ENCODE measurements around the gene SCNN1B.
A peak's percentile ranks its signal among the peaks of the same experiment; 100 is the strongest.

SCNN1B gene

GRCh38 chr16:23406024-23406423 lies 103.9 kb downstream of the SCNN1B start:
- TF ChIP-seq CTCF (IDR thresholded peaks at IDR 0.05; ENCODE audit: unreplicated experiment in 3 of 3) = no peak
- Mint-ChIP-seq H3K27ac (peak overlapping the region in 1 of 3 experiments; percentile 14), H3K4me3 (no peak overlapping the region), H3K27me3 (ENCODE audit: low read depth) (no peaks in the 10 kb centered on the region), H3K4me1 (peaks cover 55% of the 10 kb centered on the region), H3K36me3 (ENCODE audit: low read depth) (peaks cover 68% of the 10 kb centered on the region), H3K9me3 (no peaks in the 10 kb centered on the region)

- H3K9me3 Mint-ChIP-seq = no peaks in the 10 kb centered on the region
Measured at GRCh38 chr16:23406546-23407240, 104.6 kb downstream of the SCNN1B start.

GRCh38 chr16:23407436-23408127 lies 105.5 kb downstream of the SCNN1B start:
- no peaks in the 10 kb centered on the region for H3K27me3 Mint-ChIP-seq (ENCODE audit: low read depth)
- no peaks in the 10 kb centered on the region for H3K9me3 Mint-ChIP-seq
- no peak overlapping the region for H3K4me3 Mint-ChIP-seq
- no peak overlapping the region for H3K27ac Mint-ChIP-seq
- TF ChIP-seq CTCF (IDR thresholded peaks at IDR 0.05; ENCODE audit: unreplicated experiment in 3 of 3) = no peak
- peaks cover 65% of the 10 kb centered on the region for H3K36me3 Mint-ChIP-seq (ENCODE audit: low read depth)
- H3K4me1 Mint-ChIP-seq = peaks cover 47% of the 10 kb centered on the region

More at GRCh38 chr16:23406546-23407240, 104.6 kb downstream of the SCNN1B start:
- Mint-ChIP-seq H3K4me3 (no peak overlapping the region), H3K4me1 (peaks cover 50% of the 10 kb centered on the region), H3K36me3 (ENCODE audit: low read depth) (peaks cover 68% of the 10 kb centered on the region), H3K27ac (peak overlapping the region in 1 of 3 experiments; percentile 14), H3K27me3 (ENCODE audit: low read depth) (no peaks in the 10 kb centered on the region)
- TF ChIP-seq CTCF (IDR thresholded peaks at IDR 0.05; ENCODE audit: unreplicated experiment in 3 of 3) = no peak

- H3K36me3 Mint-ChIP-seq (ENCODE audit: low read depth) = peaks cover 63% of the 10 kb centered on the region
- peaks cover 42% of the 10 kb centered on the region for H3K4me1 Mint-ChIP-seq
- no peak for TF ChIP-seq CTCF (IDR thresholded peaks at IDR 0.05; ENCODE audit: unreplicated experiment in 3 of 3)
- H3K4me3 Mint-ChIP-seq = no peak overlapping the region
- no peaks in the 10 kb centered on the region for H3K9me3 Mint-ChIP-seq
- H3K27me3 Mint-ChIP-seq (ENCODE audit: low read depth) = no peaks in the 10 kb centered on the region
- peak overlapping the region; percentile 21 to 77 (median 74) for H3K27ac Mint-ChIP-seq
Measured at GRCh38 chr16:23408242-23408822, 106.2 kb downstream of the SCNN1B start.

GRCh38 chr16:23408823-23409298 lies 106.8 kb downstream of the SCNN1B start:
- Mint-ChIP-seq H3K27ac (peak overlapping the region in 2 of 3 experiments; percentile 74 to 77), H3K4me1 (peaks cover 39% of the 10 kb centered on the region), H3K9me3 (no peaks in the 10 kb centered on the region), H3K4me3 (no peak overlapping the region), H3K36me3 (ENCODE audit: low read depth) (peaks cover 66% of the 10 kb centered on the region), H3K27me3 (ENCODE audit: low read depth) (no peaks in the 10 kb centered on the region)
- no peak for TF ChIP-seq CTCF (IDR thresholded peaks at IDR 0.05; ENCODE audit: unreplicated experiment in 3 of 3)
